Measurements from ENCODE around the gene EXOC4.
"Not testable (repeated sequence)": the region's sequence is repeated elsewhere in the genome, so short reads cannot be mapped to it uniquely, and the experiment has no call there.

The EXOC4 gene

DNA sequence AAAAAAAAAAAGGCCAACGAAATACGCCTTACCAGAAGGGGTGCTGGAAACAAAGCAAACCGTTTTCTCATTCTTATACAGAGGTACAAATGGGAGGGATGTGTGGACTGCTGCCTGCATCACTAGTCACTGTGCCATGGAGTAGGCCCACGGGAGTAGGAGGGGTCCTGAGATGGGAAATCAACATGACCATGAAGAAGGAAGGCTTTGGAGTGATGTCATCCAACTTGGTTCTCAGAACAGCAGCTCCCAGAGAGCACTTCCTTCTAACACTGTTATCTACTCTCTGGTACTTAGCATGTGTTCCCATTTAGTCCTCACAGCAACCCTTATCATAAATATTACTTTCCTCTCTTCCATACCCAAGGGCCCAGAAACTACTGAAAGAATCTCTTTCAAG, 814.3 kb downstream of the EXOC4 start:
- no peak for DNase-seq

- DNase-seq, result no peak
These were observed 815.8 kb downstream of the EXOC4 start for GRCh38 chr7:134068670-134069069.

DNA sequence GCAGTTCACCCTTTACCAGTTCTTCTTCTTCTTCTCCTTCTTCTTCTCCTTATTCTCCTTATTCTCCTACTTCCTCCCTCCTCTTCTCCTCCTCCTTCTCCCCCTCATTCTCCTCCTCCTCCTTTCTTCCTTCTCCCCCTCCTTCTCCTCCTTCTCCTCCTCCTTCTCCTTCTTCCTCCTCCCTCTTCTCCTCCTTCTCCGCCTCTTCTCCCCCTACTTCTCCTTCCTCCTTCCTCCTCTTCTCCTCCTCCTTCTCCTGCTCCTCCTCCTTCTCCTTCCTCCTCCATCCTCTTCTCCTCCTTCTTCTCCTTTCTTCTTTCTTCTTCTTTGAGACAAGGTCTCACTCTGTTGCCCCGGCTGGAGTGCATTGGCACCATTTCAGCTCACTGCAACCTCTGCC, 816.3 kb downstream of the EXOC4 start:
- DNase-seq, result no peak

GRCh38 chr7:134070673-134071072, 817.8 kb downstream of the EXOC4 start:
- DNase-seq, result no peak

GRCh38 chr7:134071355-134072331, 818.8 kb downstream of the EXOC4 start:
- DNase-seq, result no peak

DNA sequence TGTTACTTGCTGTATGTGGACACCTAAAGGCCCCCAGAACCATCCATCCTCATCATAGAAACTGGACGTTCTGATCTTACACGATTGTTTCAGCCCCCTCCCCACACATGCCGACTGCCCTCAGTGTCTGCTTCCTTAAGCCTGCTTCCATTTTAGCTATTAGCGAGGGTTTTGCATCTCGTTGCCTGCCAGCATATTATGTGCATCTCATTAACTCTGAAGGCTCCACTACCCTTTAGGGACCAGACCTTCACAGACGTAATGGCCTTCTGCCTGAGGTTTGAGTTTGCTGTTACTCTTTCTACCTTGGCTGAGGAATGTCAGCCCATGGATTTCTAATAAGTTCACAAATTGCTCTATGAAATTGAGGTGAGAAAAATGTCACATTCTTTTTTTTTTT, 820.4 kb downstream of the EXOC4 start:
- no peak for DNase-seq

DNA sequence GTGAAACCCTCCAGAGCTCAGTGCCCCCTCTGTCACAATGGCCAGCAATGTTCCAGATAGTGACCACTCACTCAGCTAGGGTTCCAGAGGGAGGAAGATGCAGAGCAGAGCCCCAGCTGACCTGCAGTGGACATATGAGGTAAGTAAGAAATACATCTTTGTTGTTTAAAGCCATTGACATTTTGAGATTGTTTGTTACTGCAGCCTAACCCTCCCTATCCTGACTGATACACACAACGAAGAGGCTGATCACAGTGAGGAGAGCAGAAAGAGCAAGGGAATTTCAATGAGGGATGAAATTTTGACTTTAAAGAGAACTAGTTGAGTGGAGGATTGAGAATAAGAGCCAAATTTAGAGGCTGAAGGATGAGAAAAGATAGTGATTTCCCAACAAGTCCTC, 822.9 kb downstream of the EXOC4 start:
- DNase-seq, result no peak

GRCh38 chr7:134077560-134077959, 824.7 kb downstream of the EXOC4 start:
- DNase-seq, result not testable (repeated sequence)

- DNase-seq, result no peak
These were observed 826.1 kb downstream of the EXOC4 start for GRCh38 chr7:134078991-134079390.

DNA sequence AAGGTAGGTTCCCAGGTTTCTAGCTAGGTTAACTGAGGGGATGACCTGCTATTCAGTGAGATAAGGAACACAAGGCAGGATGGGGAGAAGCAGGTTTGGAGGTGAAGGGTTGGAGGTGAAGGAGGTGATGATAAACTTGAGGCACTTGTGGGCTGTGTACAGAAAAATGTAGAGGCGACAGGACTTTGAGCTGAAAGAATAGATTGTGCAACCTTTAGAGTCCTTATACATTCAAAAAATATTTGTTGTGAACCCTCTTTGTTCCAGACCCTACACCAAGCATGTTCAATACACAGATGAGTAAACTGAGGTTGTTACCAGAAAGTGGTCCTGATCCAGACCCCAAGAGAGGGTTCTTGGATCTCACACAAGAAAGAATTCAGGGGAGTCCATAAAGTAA, 828.8 kb downstream of the EXOC4 start:
- DNase-seq, result no peak

DNA sequence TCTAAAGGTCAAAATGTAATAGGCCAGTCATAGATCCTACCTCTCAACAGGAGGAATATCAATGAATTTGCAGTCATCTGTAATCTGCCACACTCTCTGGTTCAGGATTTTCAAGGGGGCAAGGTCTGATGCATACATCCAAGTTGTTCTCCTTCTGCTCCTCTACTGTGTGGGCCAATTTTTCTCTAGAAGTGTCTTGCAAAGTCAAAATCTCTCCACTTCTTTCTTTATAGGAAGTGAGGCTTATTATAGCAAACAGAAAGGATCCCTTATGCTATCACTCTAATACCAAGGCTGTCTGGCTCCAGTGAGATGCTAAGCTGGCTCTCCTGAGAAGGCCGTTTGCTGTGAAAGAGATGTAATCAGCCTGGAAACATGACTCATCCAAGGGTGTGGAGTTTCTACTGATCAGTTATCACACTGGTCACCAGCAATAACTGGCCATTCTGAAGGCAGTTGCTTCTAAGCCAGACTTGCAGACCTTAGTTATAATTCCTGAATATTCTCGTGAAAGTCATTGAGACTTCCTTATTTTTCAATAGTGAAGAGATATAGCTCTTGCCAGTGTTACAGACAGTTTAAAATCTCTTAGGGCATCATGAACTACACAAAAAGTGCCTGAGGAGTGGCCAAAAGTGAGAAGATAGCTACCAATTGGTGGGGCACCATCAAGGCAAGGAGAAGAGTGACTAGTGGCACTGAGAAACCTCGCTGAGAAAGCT, 831.0 kb downstream of the EXOC4 start:
- DNase-seq, result no peak

- DNase-seq, result peak; percentile 32
These were observed 831.7 kb downstream of the EXOC4 start for GRCh38 chr7:134084488-134085144.

DNA sequence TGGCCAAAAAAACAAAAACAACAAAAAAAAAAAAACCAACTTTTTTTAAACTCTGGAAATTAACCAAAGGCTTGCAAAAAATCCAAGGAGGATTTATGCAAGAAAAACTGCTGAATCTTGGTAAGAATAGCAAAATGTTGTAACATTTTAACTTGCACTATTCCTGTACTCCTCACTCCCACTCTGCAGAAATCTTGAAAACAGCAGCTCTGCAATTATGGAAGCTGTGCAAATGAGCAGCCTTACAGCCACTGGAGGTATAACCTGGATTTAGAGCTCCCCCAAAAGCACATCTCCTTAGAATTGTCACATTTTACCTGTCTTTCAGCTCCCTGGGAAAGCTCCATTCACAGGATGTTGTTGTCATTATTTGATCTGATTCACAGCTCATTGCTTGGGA, 832.4 kb downstream of the EXOC4 start:
- no peak for DNase-seq

DNA sequence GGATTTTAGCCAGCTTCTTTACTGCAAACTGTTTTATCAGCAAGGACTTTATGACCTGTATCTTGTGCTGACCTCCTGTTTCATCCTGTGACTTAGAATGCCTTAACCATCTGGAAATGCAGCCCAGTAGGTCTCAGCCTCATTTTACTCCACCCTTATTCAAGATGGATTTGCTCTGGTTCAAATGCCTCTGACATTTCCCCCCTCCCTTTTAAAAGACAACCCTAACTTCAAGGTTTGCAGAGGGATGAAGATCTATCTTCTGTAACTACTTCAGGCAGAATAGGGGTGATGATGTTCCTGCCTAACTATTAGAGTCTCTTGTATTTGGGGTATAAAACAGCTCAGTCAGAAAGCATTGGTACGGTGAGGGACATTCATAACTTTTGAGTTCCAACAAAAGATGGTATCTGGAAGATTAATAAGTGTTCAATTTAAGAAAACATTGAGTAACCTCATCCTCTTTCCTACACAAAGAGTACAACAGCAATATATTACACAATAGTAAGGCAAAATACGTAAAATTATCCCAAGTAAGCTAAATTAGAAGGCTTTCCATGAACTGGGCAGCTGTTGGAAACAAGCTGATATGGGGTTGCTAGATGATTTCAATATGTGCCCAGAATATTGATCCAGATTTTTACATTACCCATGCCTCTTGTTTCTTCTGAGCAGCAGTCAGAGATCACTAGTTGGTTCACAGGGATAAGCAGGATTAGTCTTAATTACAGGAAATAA, 834.3 kb downstream of the EXOC4 start:
- no peak for DNase-seq

DNA sequence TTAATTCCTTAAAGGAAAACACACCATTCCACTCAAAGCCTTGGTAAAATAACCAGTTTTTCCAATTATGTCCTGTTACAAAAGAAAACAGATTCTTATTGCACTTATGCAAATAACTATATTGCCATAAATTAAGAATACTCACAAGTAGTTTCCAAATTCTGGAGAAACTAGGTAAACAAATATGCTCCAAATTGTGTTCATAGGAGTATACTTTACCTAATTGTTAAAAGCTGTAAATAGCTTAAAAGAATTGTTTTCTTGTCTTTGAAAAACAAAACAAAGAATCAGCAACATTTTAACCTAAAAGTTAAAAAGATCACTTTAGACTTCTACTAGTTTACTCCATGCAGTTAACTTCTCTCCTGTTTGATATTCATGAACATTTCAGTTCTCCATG, 835.3 kb downstream of the EXOC4 start:
- DNase-seq, result no peak

- no peak for DNase-seq
These were observed 836.6 kb downstream of the EXOC4 start for GRCh38 chr7:134089446-134089845.

- no peak for DNase-seq
These were observed 845.2 kb downstream of the EXOC4 start for GRCh38 chr7:134098072-134098471.

DNA sequence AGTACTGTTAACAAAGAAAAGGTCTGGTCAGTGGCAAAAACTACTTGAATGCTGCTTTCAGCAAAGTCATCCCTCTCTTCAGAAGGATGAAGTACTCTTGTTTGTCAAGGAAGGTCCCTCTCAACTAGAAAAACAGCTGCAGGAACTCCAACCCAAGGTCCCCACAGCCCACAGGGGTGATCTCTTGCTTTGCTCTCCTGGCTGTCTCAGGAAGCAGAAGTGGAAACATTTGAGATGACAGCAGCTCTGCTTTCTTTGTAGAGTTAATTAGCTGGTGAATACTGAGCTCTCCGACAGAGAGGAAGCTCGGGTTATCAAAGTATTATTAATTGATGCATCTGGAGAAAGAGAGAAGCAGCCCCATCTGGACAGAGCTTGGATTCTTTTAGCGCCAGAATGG, 848.8 kb downstream of the EXOC4 start:
- no peak for DNase-seq

DNA sequence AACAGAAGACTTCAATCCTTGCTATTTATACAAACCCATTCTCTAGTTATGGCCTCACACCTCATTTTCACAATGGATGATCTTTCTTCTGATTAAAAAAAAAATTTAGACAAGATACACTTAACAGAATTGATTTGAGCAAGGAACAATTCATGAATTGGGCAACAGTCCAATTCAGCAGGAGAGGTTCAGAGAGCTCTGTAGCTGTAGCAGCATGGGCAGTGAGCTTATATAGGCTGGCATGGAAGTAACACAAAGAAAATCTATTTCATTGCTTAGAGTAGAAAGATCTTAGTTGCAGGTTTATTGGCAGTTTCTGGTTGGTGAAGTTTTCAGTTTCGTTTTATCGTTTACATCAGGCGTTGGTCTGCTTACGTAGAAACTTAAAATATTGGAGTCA, 851.3 kb downstream of the EXOC4 start:
- no peak for DNase-seq

GRCh38 chr7:134105841-134106240, 853.0 kb downstream of the EXOC4 start:
- DNase-seq, result no peak

DNA sequence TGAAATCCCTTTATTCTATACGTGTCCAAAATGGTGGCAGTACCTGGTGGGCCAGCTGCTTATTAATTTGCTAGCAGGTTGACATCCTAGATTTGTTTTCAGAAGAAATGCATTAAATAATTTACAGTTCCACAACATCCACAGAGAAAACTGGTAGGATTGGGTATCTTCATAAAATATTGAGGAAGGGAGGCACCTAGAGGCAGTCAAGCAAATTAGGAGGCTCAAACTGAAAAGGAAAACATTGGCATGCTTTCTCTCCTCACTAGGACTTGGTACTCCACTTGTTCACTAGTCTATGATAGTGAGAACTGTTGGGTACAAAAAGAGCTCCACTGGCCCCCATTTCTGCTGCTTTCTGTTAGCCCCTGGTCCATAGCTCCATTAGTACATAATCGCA, 855.9 kb downstream of the EXOC4 start:
- DNase-seq, result no peak

- no peak for DNase-seq
These were observed 860.8 kb downstream of the EXOC4 start for GRCh38 chr7:134113655-134114054.

- DNase-seq, result no peak
These were observed 862.1 kb downstream of the EXOC4 start for GRCh38 chr7:134114992-134115391.
